NOMO-1 (cell line): ENCODE data around the gene MGAT1.
"Not testable (repeated sequence)": the region's sequence is repeated elsewhere in the genome, so short reads cannot be mapped to it uniquely, and the experiment has no call there.

Experiments used
- DNase-seq, 2 experiments: peaks; one replicate each; lab custom pipeline; 2025; ENCODE audit not compliant: unreplicated experiment in 2 of 2; lab: John Stamatoyannopoulos, UW

The MGAT1 gene

DNA sequence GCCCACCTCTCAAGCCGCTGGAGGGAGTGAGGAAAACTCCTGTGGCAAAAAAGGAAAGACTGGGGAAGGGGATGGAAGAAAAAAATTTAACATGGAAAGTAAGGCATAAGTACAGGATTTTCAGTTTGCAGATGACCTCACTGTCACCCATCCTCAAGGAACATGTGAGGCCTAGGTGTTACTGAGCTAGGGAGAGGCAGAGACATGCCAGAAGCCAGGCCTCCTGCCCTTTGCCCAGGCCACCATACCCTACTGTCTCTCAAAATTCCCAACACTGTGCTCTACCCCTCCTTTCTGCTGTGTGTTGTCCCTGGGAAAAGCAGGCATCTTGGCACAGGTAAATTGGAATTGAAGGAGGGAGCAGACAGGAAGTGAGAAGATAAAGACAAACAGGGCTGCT lies 4.4 kb upstream of the MGAT1 start:
- DNase-seq = no peak

GRCh38 chr5:180806351-180807011 lies 3.9 kb upstream of the MGAT1 start:
- DNase-seq = no peak

GRCh38 chr5:180804129-180804618 lies 1.6 kb upstream of the MGAT1 start:
- no peak for DNase-seq

- DNase-seq = peak; percentile 81 to 95
Observed at GRCh38 chr5:180803181-180804128, 849 bp upstream of the MGAT1 start.

- no peak for DNase-seq
Observed at GRCh38 chr5:180801596-180802324, 846 bp downstream of the MGAT1 start.

DNA sequence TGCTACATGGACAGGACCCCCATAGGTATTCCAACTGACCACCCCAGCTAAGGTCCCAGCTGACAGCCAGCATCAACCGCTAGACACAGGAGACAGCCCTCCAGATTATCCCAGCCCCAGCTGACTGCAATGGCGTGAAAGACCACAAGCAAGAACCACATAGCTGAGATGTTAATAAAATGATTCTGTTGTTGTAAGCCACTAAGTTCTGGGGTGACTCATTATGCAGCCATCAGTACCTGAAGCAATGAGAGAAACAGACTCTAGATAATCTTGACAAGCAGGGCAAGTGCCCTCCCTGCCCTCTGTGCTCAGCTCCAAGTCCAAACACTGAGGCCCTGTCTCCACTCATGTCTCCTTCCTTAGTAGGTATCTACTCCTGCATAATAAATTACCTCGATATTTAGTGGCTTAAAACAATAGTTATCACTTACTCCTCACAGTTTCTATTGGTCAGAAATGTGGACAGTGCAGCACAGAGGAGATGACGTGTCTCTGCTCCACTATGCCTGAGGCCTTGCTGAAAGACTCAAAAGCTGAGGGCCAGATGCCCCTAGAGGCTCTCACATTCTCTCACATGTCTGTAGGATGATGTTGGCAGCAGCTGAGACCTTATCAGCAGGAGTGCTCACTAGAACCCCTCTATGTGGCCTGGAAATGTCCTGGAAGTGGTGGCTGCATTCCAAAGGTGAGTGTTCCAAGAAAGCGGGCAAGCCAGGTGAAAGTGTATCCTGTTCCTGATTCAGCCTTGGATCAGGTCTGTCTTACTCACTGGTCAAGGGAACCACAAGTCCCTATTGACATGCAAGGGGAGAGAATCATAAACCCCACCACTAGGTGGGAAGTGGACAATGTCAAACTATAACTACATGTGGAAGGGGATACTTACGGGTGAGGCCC lies 2.5 kb downstream of the MGAT1 start:
- no peak for DNase-seq

- no peak for DNase-seq
Observed at GRCh38 chr5:180799194-180799593, 3.4 kb downstream of the MGAT1 start.

DNA sequence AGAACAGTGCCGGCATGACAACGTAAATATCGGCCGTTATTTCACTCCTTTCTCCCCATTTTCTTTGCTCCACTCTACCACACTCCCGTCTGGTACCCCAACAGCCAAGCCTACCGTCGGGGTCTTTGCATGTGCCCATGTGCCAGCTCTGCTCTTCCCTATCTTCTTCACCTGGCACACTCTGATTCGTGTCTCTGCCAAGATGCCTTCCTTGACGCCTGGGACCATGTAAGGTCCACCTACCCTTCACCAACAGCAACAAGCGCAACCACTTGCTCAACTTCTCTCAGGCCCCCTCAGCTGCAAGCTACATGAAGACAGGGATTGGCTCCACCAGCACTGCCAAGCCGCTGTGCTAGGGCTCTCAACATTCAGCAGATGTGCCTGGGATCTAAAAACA lies 4.4 kb downstream of the MGAT1 start:
- no peak for DNase-seq

- DNase-seq = no peak
Observed at GRCh38 chr5:180797256-180798192, 5.1 kb downstream of the MGAT1 start.

DNA sequence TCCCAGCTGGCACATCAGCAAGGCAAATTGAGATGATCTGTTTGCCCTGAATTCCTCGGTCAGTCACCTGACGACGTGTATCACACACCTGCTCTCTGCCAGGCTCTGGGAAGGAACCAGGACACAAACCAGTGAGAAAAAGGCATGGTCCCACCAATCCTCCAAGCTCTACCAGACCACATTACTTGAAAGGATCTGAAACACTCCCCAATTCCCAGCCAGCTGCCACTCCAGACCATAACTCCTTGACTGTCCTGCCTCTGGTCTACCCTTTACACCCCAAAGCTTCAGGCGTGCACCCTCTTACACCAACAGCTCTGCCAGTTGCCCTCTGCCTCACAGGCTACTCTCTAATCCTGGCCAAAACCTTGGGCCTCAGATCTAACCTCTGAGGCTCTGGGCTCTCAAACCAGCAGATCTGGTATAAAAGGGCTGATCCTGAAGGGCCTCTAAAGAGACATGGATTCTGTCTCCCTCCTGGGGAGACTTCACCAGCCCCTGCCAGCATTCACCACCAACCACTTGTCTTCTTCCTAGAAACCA lies 6.8 kb downstream of the MGAT1 start:
- no peak for DNase-seq

DNA sequence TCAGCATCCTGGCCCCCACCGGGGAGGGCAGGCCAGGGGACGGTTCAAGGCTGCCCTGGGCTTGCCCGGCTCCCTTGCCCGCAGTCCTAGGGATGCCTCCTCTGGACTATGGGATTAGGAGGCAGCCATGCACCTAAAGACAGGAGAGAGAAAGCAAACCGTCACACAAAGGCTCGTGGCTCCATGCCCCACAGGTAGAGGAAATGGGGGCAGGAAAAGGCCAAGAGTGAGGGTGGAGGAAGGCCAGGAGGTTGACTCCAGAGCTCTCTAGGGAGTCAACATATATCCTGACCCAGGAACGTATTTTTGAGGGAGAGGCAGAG lies 9.7 kb downstream of the MGAT1 start:
- DNase-seq = no peak

GRCh38 chr5:180792287-180792964 lies 10.2 kb downstream of the MGAT1 start:
- DNase-seq = no peak

- DNase-seq = no peak
Observed at GRCh38 chr5:180791611-180792213, 10.9 kb downstream of the MGAT1 start.

GRCh38 chr5:180790524-180790923 lies 12.1 kb downstream of the MGAT1 start:
- DNase-seq = no peak

DNA sequence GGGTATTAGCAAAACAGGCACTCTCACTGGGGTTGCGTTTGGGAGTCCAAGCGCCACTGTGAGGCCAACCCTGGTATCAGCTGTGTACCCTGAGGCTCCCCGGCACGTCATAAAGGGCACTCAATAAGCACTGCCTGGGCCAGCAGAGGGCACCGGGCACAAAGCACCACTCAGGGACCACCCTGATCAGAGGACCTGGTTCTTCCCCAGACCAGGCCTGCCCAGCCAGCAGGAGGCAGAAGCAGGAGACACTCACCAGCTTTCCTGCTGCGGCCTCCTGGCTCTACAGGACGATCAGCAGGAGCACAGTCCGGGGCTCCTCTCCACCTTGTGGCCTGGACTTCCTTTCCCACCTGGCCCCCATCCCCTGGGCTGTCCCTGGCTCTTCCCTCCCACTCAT lies 12.6 kb downstream of the MGAT1 start:
- DNase-seq = no peak

DNA sequence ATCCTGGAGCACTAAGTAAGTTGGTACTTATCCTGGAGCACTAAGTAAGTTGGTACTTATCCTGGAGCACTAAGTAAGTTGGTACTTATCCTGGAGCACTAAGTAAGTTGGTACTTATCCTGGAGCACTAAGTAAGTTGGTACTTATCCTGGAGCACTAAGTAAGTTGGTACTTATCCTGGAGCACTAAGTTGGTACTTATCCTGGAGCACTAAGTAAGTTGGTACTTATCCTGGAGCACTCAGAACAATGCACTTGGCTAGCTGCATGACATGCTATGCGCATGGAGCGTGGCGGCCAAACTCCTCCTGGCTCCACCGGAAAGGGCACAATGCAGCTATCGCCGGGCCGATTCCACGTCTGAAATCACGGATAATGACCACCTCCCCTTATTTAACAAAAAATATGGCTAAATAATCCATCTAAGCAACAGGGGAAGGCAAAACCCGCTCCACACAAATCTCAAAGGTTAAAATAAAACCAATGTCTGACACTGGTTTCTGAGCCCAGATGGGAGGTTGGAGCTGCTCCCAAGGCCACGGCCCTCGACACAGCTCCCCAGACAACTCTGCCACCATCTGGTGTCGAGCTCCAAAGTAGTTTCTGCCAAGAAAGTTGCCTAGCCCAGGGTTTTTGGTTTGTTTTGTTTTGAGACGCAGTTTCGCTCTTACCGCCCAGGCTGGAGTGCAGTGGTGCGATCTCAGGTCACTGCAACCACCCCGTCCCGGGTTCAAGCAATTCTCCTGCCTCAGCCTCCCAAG lies 13.8 kb downstream of the MGAT1 start:
- not testable (repeated sequence) for DNase-seq

- no peak for DNase-seq
Observed at GRCh38 chr5:180787711-180788431, 14.7 kb downstream of the MGAT1 start.
